ENCODE data around the gene ANKRD18A. TPM values are rescaled to one million over a fixed set of nuclear protein-coding genes. Genes with fewer than 3 reads are reported as not detected.

Gene ANKRD18A
- total and polyA plus RNA-seq, 12 donors = 0.22 to 5.5 (median 2.8) TPM

- peak overlapping the region in 8 of 10 donors; percentile 17 to 79 (median 77) for H3K27ac ChIP-seq
- peak in 1 of 2 donors; percentile 28 for DNase-seq
- TF ChIP-seq CTCF (IDR thresholded peaks at IDR 0.05) = no peak
Measured at GRCh38 chr9:38651400-38652042, 31.1 kb upstream of the ANKRD18A start.

GRCh38 chr9:38650564-38650963 is 30.2 kb upstream of the ANKRD18A start:
- peak in 1 of 8 donors; percentile 22 for ATAC-seq
- Histone ChIP-seq H3K9me3 (no peaks in the 10 kb centered on the region), H3K36me3 (no peaks in the 10 kb centered on the region), H3K4me1 (peaks cover 0 to 22% (median 0%) of the 10 kb centered on the region in 9 donors), H3K27ac (peak overlapping the region; percentile 31 to 79 (median 76)), H3K27me3 (no peaks in the 10 kb centered on the region), H3K4me3 (peak overlapping the region in 9 of 10 donors; percentile 12 to 43 (median 23))
- intact Hi-C loops (cut with DNase I) = loop anchor here in 1 of 10 donors (10.0 kb wide), 1 partner anchor 54 kb away; no protein-coding TSS in a partner anchor
- no peak for TF ChIP-seq CTCF (IDR thresholded peaks at IDR 0.05)
- WGBS, 2 donors = 61 to 77% methylated on average over 8 of the region's 8 CpGs
- no peak for DNase-seq

More at GRCh38 chr9:38651400-38652042, 31.1 kb upstream of the ANKRD18A start:
- Histone ChIP-seq H3K9me3 (no peaks in the 10 kb centered on the region), H3K4me3 (peak overlapping the region in 4 of 10 donors; percentile 2 to 43 (median 27)), H3K27me3 (no peaks in the 10 kb centered on the region), H3K36me3 (no peaks in the 10 kb centered on the region), H3K4me1 (peaks cover 0 to 22% (median 0%) of the 10 kb centered on the region in 9 donors)
- intact Hi-C loops (cut with DNase I) = loop anchor here in 1 of 10 donors (10.0 kb wide), 1 partner anchor 53 kb away; no protein-coding TSS in a partner anchor
- WGBS, 2 donors = 16 to 26% methylated on average over 8 of the region's 8 CpGs
- peak; percentile 18 to 65 (median 52) for ATAC-seq

GRCh38 chr9:38649731-38650363 is 29.5 kb upstream of the ANKRD18A start:
- Histone ChIP-seq H3K27me3 (no peaks in the 10 kb centered on the region), H3K4me1 (peaks cover 0 to 22% (median 0%) of the 10 kb centered on the region in 9 donors), H3K36me3 (no peaks in the 10 kb centered on the region), H3K27ac (peak overlapping the region; percentile 42 to 79 (median 76)), H3K4me3 (peak overlapping the region in 8 of 10 donors; percentile 12 to 43 (median 20)), H3K9me3 (no peaks in the 10 kb centered on the region)
- WGBS, 2 donors = 41 to 63% methylated on average over 8 of the region's 8 CpGs
- intact Hi-C loops (cut with DNase I) = loop anchor here in 4 of 10 donors (10.0 kb wide), 2 partner anchors 45 to 55 kb away; no protein-coding TSS in a partner anchor
- DNase-seq = peak; percentile 39 to 57
- TF ChIP-seq CTCF (IDR thresholded peaks at IDR 0.05) = no peak
- ATAC-seq = peak; percentile 70 to 89 (median 82)

GRCh38 chr9:38644601-38645000 is 24.2 kb upstream of the ANKRD18A start:
- no peak for TF ChIP-seq CTCF (IDR thresholded peaks at IDR 0.05)
- Histone ChIP-seq H3K27me3 (peaks cover 0 to 12% (median 0%) of the 10 kb centered on the region in 7 donors), H3K36me3 (no peaks in the 10 kb centered on the region), H3K4me1 (peaks cover 0 to 4% (median 0%) of the 10 kb centered on the region in 9 donors), H3K4me3 (no peak overlapping the region), H3K9me3 (no peaks in the 10 kb centered on the region), H3K27ac (no peak overlapping the region)
- intact Hi-C loops (cut with DNase I) = loop anchor here in 3 of 10 donors (10.0 kb wide), 2 partner anchors 50 to 60 kb away; no protein-coding TSS in a partner anchor
- ATAC-seq (no peak), DNase-seq (no peak)
- 6 to 30% methylated on average over 2 of the region's 2 CpGs for WGBS, 2 donors
